ENCODE measurements around the gene KCNK16.

KCNK16 gene

DNA sequence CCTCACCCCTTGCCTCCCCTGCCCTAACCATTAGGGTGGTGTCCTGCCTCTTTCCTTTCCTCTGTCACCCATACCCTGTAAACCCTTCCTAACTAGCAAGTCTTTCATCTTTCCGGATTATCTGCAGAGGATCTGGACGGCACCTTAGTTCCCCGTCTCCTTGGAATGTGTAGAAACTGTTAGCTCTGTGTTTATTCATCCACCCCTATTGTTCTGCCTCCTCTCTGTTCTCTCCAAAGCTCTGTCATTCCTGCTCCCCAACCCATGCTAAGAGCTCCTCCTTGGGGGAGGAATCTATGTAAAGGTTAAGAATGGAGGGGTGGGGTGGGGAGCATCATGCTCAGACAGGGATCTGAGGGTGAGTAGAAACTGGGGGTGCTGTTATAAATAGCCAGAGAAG, 53.8 kb downstream of the KCNK16 start:
- Histone ChIP-seq H3F3A (ENCODE audit: low read depth) (no peaks in the 10 kb centered on the region), H3K4me1 (ENCODE audit: insufficient read depth, low read length, poor library complexity, severe bottlenecking) (no peaks in the 10 kb centered on the region), H2AFZ (ENCODE audit: low read length) (no peak overlapping the region), H3K36me3 (ENCODE audit: insufficient read depth, low read length) (no peaks in the 10 kb centered on the region), H3K4me2 (ENCODE audit: low read depth, low read length, poor library complexity, severe bottlenecking) (no peak overlapping the region), H3K27me3 (ENCODE audit: insufficient read depth, low read length, poor library complexity, severe bottlenecking) (no peaks in the 10 kb centered on the region), H3K79me2 (ENCODE audit: insufficient read depth, low read length) (no peaks in the 10 kb centered on the region), H3K9ac (ENCODE audit: low read depth, low read length, poor library complexity, severe bottlenecking) (no peak overlapping the region), H3K9me2 (replicated peaks; ENCODE audit: low read depth, low read length) (no peaks in the 10 kb centered on the region), H3K4me3 (ENCODE audit: low read length, poor library complexity, severe bottlenecking) (no peak overlapping the region), H4K20me1 (ENCODE audit: insufficient read depth, low read length, poor library complexity, severe bottlenecking) (no peaks in the 10 kb centered on the region), H3K9me3 (ENCODE audit: insufficient read depth, low read depth, low read length) (no peaks in the 10 kb centered on the region)
- no peak for TF ChIP-seq EZH2phosphoT487 (IDR thresholded peaks at IDR 0.05; ENCODE audit: borderline replicate concordance)
- TF ChIP-seq, protein P1, sequence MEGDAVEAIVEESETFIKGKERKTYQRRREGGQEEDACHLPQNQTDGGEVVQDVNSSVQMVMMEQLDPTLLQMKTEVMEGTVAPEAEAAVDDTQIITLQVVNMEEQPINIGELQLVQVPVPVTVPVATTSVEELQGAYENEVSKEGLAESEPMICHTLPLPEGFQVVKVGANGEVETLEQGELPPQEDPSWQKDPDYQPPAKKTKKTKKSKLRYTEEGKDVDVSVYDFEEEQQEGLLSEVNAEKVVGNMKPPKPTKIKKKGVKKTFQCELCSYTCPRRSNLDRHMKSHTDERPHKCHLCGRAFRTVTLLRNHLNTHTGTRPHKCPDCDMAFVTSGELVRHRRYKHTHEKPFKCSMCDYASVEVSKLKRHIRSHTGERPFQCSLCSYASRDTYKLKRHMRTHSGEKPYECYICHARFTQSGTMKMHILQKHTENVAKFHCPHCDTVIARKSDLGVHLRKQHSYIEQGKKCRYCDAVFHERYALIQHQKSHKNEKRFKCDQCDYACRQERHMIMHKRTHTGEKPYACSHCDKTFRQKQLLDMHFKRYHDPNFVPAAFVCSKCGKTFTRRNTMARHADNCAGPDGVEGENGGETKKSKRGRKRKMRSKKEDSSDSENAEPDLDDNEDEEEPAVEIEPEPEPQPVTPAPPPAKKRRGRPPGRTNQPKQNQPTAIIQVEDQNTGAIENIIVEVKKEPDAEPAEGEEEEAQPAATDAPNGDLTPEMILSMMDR (conservative IDR thresholded peaks at IDR 0.05; ENCODE audit: low read length): no peak

- Histone ChIP-seq H3K4me3 (ENCODE audit: low read length, poor library complexity, severe bottlenecking) (no peak overlapping the region), H4K20me1 (ENCODE audit: insufficient read depth, low read length, poor library complexity, severe bottlenecking) (no peaks in the 10 kb centered on the region), H3K27me3 (ENCODE audit: insufficient read depth, low read length, poor library complexity, severe bottlenecking) (no peaks in the 10 kb centered on the region), H3K4me1 (ENCODE audit: insufficient read depth, low read length, poor library complexity, severe bottlenecking) (no peaks in the 10 kb centered on the region), H3K4me2 (ENCODE audit: low read depth, low read length, poor library complexity, severe bottlenecking) (no peak overlapping the region), H3K9me3 (ENCODE audit: insufficient read depth, low read depth, low read length) (no peaks in the 10 kb centered on the region), H3K9ac (ENCODE audit: low read depth, low read length, poor library complexity, severe bottlenecking) (no peak overlapping the region), H3K36me3 (ENCODE audit: insufficient read depth, low read length) (no peaks in the 10 kb centered on the region), H2AFZ (ENCODE audit: low read length) (no peak overlapping the region), H3F3A (ENCODE audit: low read depth) (no peaks in the 10 kb centered on the region), H3K9me2 (replicated peaks; ENCODE audit: low read depth, low read length) (no peaks in the 10 kb centered on the region), H3K79me2 (ENCODE audit: insufficient read depth, low read length) (no peaks in the 10 kb centered on the region)
- TF ChIP-seq, protein P1 (conservative IDR thresholded peaks at IDR 0.05; ENCODE audit: low read length): no peak
- no peak for TF ChIP-seq EZH2phosphoT487 (IDR thresholded peaks at IDR 0.05; ENCODE audit: borderline replicate concordance)
These were observed 54.3 kb downstream of the KCNK16 start for GRCh38 chr6:39268171-39268570.

DNA sequence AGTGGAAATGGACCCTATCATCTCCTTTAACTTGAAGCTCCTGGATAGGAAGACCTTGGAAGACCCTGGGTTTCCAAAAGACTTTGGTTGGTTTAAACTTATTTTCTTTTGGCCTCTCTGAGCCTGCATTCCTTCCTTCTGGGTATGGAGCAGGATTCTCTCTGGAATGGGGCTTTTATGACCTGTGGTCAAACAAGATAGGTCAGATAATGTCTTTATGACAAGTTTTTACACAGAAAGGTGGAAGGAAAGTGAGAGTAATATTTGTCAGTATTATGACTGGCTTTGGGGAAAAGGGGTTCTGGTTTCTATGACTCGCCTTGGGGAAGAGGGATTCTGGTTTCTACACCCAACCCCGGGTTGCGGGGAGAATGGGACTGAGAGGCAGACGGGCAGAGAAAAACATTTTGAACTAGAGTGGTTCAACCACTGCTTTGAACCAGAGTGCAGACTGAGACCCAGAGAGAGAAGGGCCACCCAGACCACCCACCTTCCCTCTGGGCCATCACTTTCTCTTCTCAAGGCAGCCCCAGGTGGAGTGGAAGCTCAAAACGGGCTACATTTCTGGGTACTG, 55.6 kb downstream of the KCNK16 start:
- TF ChIP-seq EZH2phosphoT487 (IDR thresholded peaks at IDR 0.05; ENCODE audit: borderline replicate concordance): no peak
- TF ChIP-seq, protein P1 (conservative IDR thresholded peaks at IDR 0.05; ENCODE audit: low read length): no peak
- no peaks in the 10 kb centered on the region for H3K9me3 ChIP-seq (ENCODE audit: insufficient read depth, low read depth, low read length)
- H3K36me3 ChIP-seq (ENCODE audit: insufficient read depth, low read length): no peaks in the 10 kb centered on the region
- no peaks in the 10 kb centered on the region for H3K4me1 ChIP-seq (ENCODE audit: insufficient read depth, low read length, poor library complexity, severe bottlenecking)
- no peak overlapping the region for H3K9ac ChIP-seq (ENCODE audit: low read depth, low read length, poor library complexity, severe bottlenecking)
- no peaks in the 10 kb centered on the region for H3K79me2 ChIP-seq (ENCODE audit: insufficient read depth, low read length)
- H3F3A ChIP-seq (ENCODE audit: low read depth): no peaks in the 10 kb centered on the region
- no peaks in the 10 kb centered on the region for H3K9me2 ChIP-seq (replicated peaks; ENCODE audit: low read depth, low read length)
- H3K4me3 ChIP-seq (ENCODE audit: low read length, poor library complexity, severe bottlenecking): no peak overlapping the region
- H2AFZ ChIP-seq (ENCODE audit: low read length): no peak overlapping the region
- no peaks in the 10 kb centered on the region for H4K20me1 ChIP-seq (ENCODE audit: insufficient read depth, low read length, poor library complexity, severe bottlenecking)
- no peak overlapping the region for H3K4me2 ChIP-seq (ENCODE audit: low read depth, low read length, poor library complexity, severe bottlenecking)
- no peaks in the 10 kb centered on the region for H3K27me3 ChIP-seq (ENCODE audit: insufficient read depth, low read length, poor library complexity, severe bottlenecking)

Data from Loucy (cell line).